Spleen (tissue), 7 donors: ENCODE measurements around the gene SPAAR.

Source experiments
- POLR2A ChIP-seq, 3 donors: fragments of 450-650 bp; IDR thresholded peaks; one replicate each; pipeline ENCODE4 v1.5.1; 2017; ENCODE audit warnings: antibody characterized with exemption in 3 of 3, mild to moderate bottlenecking in 1 of 3
- TF ChIP-seq, protein P1 (sequence below), 11 experiments: fragments of 200-600 bp in 7 of 11; fragments of 450-650 bp in 4 of 11; sonication (generic) in 4 of 11; IDR thresholded peaks in 8 of 11; conservative IDR thresholded peaks in 3 of 11; 1 replicate in 7 of 11; 2 replicates in 4 of 11; pipeline versions ENCODE4 v1.4.0 to v1.8.0; 2016 to 2021; ENCODE audit warnings: antibody characterized with exemption in 11 of 11, inconsistent platforms in 4 of 11, mild to moderate bottlenecking in 1 of 11
- donor health status: DM: no; HTN: no; CAD: no; lungs with moderate emphysema.
- donor health status: DM: no; HTN: no; CAD: no.
- donor health status: DM: no; HTN: no; CAD: no.

DNA sequence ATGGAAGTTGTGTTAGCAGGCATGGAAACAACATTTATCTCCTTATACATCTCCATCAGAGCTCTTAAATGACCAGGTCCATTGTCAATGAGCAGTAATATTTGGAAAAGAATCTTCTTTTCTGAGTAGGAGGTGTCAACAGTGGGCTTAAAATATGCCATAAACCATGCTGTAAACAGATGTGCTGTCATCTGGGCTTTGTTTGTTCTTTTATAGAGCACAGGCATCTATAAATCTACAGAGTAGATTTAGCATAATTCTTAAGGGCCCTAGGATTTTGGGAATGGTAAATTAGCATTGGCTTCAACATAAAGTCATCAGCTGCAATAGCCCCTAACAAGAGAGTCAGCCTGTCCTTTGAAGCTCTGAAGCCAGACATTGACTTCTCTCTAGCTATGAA lies 11.0 kb upstream of the SPAAR start:
- TF ChIP-seq POLR2A (IDR thresholded peaks at IDR 0.05), result no peak
- TF ChIP-seq, protein P1, sequence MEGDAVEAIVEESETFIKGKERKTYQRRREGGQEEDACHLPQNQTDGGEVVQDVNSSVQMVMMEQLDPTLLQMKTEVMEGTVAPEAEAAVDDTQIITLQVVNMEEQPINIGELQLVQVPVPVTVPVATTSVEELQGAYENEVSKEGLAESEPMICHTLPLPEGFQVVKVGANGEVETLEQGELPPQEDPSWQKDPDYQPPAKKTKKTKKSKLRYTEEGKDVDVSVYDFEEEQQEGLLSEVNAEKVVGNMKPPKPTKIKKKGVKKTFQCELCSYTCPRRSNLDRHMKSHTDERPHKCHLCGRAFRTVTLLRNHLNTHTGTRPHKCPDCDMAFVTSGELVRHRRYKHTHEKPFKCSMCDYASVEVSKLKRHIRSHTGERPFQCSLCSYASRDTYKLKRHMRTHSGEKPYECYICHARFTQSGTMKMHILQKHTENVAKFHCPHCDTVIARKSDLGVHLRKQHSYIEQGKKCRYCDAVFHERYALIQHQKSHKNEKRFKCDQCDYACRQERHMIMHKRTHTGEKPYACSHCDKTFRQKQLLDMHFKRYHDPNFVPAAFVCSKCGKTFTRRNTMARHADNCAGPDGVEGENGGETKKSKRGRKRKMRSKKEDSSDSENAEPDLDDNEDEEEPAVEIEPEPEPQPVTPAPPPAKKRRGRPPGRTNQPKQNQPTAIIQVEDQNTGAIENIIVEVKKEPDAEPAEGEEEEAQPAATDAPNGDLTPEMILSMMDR (IDR thresholded peaks at IDR 0.05 in 8 of 11, conservative IDR thresholded peaks at IDR 0.05 in 3 of 11), result no peak
